Smooth muscle cell (in vitro differentiated cells): ENCODE measurements around the gene HRCT1. TPM values are rescaled to one million over a fixed set of nuclear protein-coding genes. Genes with fewer than 3 reads are reported as not detected.
"Not testable (repeated sequence)": the region's sequence is repeated elsewhere in the genome, so short reads cannot be mapped to it uniquely, and the experiment has no call there.

Source experiments
- DNase-seq: peaks from one replicate; lab custom pipeline; 2025; ENCODE audit not compliant: unreplicated experiment; lab: John Stamatoyannopoulos, UW
- H2AFZ ChIP-seq: fragments of 200-600 bp; sonication (generic); 2 replicates; pipeline ENCODE4 v1.6.0; 2016; ENCODE audit warnings: antibody characterized with exemption, low read depth, mild to moderate bottlenecking
- H3F3A ChIP-seq: fragments of 200-600 bp; sonication (generic); 2 replicates; pipeline ENCODE4 v1.6.0; 2017; ENCODE audit warnings: antibody characterized with exemption, low read depth
- H3K27ac ChIP-seq: fragments of 200-600 bp; sonication (generic); 2 replicates; pipeline ENCODE4 v1.5.1; 2016; ENCODE audit warnings: low read depth, mild to moderate bottlenecking
- H3K27me3 ChIP-seq: fragments of 200-600 bp; sonication (generic); 2 replicates; pipeline ENCODE4 v1.6.1; 2016; ENCODE audit warnings: low read depth, mild to moderate bottlenecking
- H3K36me3 ChIP-seq: fragments of 200-600 bp; sonication (generic); 2 replicates; pipeline ENCODE4 v1.5.1; 2016; ENCODE audit warnings: low read depth
- H3K4me1 ChIP-seq: fragments of 200-600 bp; sonication (generic); 2 replicates; pipeline ENCODE4 v1.5.1; 2016; ENCODE audit warnings: low read depth
- H3K4me2 ChIP-seq: fragments of 200-600 bp; sonication (generic); 2 replicates; pipeline ENCODE4 v1.6.0; 2016; ENCODE audit warnings: mild to moderate bottlenecking
- H3K4me3 ChIP-seq: fragments of 200-600 bp; sonication (generic); 2 replicates; pipeline ENCODE4 v1.5.1; 2016; ENCODE audit warnings: mild to moderate bottlenecking
- H3K79me2 ChIP-seq: fragments of 200-600 bp; sonication (generic); 2 replicates; pipeline ENCODE4 v1.6.0; 2016; ENCODE audit warnings: low read depth, mild to moderate bottlenecking
- H3K9ac ChIP-seq: fragments of 200-600 bp; sonication (generic); 2 replicates; pipeline ENCODE4 v1.6.0; 2016; ENCODE audit warnings: low read depth
- H3K9me3 ChIP-seq: fragments of 200-600 bp; sonication (generic); replicated peaks from 2 replicates; pipeline ENCODE4 v1.5.1; 2016; ENCODE audit warnings: low read depth
- H4K20me1 ChIP-seq: fragments of 200-600 bp; sonication (generic); 2 replicates; pipeline ENCODE4 v1.6.0; 2016; ENCODE audit warnings: low read depth
- WGBS: methylation state at CpG from one replicate; pipeline ENCODE4 v1.1.7; 2016; ENCODE audit warnings: low lambda C conversion rate; 5-methylcytosine and 5-hydroxymethylcytosine counted together
- polyA plus RNA-seq: library from polyadenylated mRNA; unstranded; fragments of >200 nt; fragmentation: Nextera tagmentation; extraction: Ambion mirVana; gene quantifications from 2 replicates; pipeline ENCODE4 v1.2.1, GENCODE V29; 2016
- total RNA-seq: library from RNA; depleted of rRNA; stranded (reverse); fragments of >200 nt; gene quantifications from 2 replicates; pipeline ENCODE4 v1.2.3, GENCODE V29; 2014
- TF ChIP-seq, protein P1 (sequence below): fragments of 200-600 bp; sonication (generic); IDR thresholded peaks from 2 replicates; pipeline ENCODE4 v1.5.1; 2017; ENCODE audit warnings: borderline replicate concordance, mild to moderate bottlenecking, antibody characterized with exemption; ENCODE audit not compliant: insufficient read depth, poor library complexity, severe bottlenecking

HRCT1 gene
- total and polyA plus RNA-seq, 2 experiments from 2014 or later, result 0.45 TPM; not detected in 1

DNA sequence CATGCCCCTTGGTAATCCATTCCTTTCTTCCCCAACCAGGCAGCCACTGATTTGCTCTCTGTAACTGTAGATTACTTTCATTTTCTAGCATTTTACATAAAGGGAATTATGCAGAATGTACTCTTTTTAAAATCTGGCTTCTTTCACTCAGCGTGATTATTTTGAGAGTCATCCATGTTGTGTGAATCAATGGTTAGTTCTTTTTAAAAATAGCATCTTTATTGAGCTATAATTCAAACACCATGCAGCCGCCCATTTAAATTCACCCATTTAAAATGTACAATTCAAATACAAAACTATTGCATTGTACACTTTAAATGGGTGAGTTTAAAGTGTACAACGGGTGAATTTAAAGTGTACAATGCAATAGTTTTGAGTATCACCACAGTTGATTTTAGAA is 33.5 kb upstream of the HRCT1 start:
- no peaks in the 10 kb centered on the region for H3K4me1 ChIP-seq
- no peaks in the 10 kb centered on the region for H4K20me1 ChIP-seq
- WGBS, result 86% methylated on average over 3 of the region's 3 CpGs
- H3K9ac ChIP-seq, result no peak overlapping the region
- no peak overlapping the region for H3K27ac ChIP-seq
- H3K4me3 ChIP-seq, result no peak overlapping the region
- peaks cover 11% of the 10 kb centered on the region for H3K9me3 ChIP-seq
- H3F3A ChIP-seq, result no peaks in the 10 kb centered on the region
- TF ChIP-seq, protein P1, sequence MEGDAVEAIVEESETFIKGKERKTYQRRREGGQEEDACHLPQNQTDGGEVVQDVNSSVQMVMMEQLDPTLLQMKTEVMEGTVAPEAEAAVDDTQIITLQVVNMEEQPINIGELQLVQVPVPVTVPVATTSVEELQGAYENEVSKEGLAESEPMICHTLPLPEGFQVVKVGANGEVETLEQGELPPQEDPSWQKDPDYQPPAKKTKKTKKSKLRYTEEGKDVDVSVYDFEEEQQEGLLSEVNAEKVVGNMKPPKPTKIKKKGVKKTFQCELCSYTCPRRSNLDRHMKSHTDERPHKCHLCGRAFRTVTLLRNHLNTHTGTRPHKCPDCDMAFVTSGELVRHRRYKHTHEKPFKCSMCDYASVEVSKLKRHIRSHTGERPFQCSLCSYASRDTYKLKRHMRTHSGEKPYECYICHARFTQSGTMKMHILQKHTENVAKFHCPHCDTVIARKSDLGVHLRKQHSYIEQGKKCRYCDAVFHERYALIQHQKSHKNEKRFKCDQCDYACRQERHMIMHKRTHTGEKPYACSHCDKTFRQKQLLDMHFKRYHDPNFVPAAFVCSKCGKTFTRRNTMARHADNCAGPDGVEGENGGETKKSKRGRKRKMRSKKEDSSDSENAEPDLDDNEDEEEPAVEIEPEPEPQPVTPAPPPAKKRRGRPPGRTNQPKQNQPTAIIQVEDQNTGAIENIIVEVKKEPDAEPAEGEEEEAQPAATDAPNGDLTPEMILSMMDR, result no peak
- H3K4me2 ChIP-seq, result no peak overlapping the region
- no peaks in the 10 kb centered on the region for H3K36me3 ChIP-seq
- H3K79me2 ChIP-seq, result no peaks in the 10 kb centered on the region
- DNase-seq, result no peak
- no peak overlapping the region for H2AFZ ChIP-seq
- H3K27me3 ChIP-seq, result no peaks in the 10 kb centered on the region

DNA sequence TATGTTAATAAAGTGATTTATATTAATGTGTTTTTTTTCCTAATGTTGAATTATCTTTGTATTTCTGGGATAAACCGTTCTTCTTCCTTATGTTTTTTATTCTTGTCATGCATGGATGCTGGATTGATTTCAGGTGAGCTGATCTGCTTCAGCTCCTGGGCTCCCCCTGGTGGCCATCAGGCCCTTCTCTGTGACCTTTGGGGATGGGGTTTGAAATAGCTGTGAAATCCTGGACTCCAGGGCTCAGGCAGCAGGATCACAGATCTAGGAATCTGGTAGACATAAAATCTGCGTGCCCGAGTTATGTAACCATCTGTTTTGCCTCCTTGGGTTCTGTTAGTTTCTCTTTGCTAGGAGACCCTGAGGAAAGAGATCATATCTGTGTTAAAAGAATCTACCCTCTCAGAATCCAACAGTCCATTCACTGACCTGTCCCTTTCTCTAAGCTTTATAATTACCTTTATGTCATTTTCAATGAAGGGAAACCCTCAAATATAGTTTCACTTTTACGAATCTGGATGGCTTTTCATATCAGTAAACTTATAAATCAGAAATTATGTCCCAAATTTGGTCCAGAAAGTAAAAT is 23.6 kb upstream of the HRCT1 start:
- H3K27me3 ChIP-seq, result no peaks in the 10 kb centered on the region
- H3K9ac ChIP-seq, result no peak overlapping the region
- no peaks in the 10 kb centered on the region for H3K9me3 ChIP-seq
- no peak overlapping the region for H3K4me2 ChIP-seq
- no peak overlapping the region for H3K27ac ChIP-seq
- H4K20me1 ChIP-seq, result no peaks in the 10 kb centered on the region
- peak; percentile 39 for DNase-seq
- no peaks in the 10 kb centered on the region for H3K36me3 ChIP-seq
- H2AFZ ChIP-seq, result no peak overlapping the region
- H3K4me1 ChIP-seq, result no peaks in the 10 kb centered on the region
- TF ChIP-seq, protein P1, result peak; percentile 99
- no peaks in the 10 kb centered on the region for H3K79me2 ChIP-seq
- H3K4me3 ChIP-seq, result no peak overlapping the region
- 2% methylated on average over 4 of the region's 4 CpGs for whole genome bisulfite sequencing
- H3F3A ChIP-seq, result no peaks in the 10 kb centered on the region

DNA sequence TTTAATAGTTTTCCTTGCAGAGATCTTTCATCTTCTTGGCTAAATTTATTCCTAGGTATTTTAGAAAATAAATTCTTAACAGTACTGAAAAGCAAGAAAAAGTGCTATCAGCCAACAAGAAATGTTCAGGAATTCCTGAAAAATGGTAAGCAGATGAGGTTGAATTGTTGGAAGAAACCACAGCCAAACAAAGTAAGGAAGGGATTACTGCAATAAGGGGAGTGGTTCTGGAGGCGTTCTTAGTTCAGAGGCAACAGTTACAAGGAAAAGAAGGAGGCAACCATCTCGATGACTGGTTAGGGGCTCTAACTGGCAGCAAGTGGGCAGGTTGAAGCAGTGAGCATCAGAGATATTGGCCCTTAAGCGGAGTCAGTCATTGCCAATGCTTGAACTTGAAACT is 23.0 kb upstream of the HRCT1 start:
- Histone ChIP-seq H3K27ac (no peak overlapping the region), H3F3A (no peaks in the 10 kb centered on the region), H3K4me2 (no peak overlapping the region), H2AFZ (no peak overlapping the region), H4K20me1 (no peaks in the 10 kb centered on the region), H3K9me3 (no peaks in the 10 kb centered on the region), H3K4me3 (no peak overlapping the region), H3K36me3 (no peaks in the 10 kb centered on the region), H3K27me3 (no peaks in the 10 kb centered on the region), H3K9ac (no peak overlapping the region), H3K79me2 (no peaks in the 10 kb centered on the region), H3K4me1 (no peaks in the 10 kb centered on the region)
- DNase-seq, result no peak
- TF ChIP-seq, protein P1, result no peak
- 84% methylated on average over 3 of the region's 3 CpGs for WGBS

DNA sequence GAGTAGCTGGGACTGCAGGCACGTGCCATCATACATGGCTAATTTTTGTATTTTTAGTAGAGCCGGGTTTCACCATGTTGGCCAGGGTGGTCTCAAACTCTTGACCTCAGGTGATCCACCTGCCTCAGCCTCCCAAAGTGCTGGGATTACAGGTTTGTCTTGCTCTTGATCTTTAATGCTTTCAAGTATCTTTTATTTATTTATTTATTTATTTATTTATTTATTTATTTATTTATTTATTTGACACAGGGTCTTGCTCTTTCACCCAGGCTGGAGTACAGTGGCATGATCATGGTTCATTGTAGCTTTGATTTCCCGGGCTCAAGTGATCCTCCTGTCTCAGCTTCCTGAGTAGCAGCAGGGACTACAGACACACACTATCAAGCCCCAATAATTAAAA is 21.1 kb upstream of the HRCT1 start:
- WGBS, result 91% methylated on average over 3 of the region's 3 CpGs
- not testable (repeated sequence) for H4K20me1 ChIP-seq, H3K27ac ChIP-seq, H2AFZ ChIP-seq, H3K9me3 ChIP-seq, H3K4me2 ChIP-seq, H3K27me3 ChIP-seq, H3K9ac ChIP-seq, H3K36me3 ChIP-seq, H3K4me3 ChIP-seq, H3K4me1 ChIP-seq, H3K79me2 ChIP-seq, DNase-seq, H3F3A ChIP-seq
